Neural cell (in vitro differentiated cells): ENCODE data around the gene MYCT1. TPM values are rescaled to one million over a fixed set of nuclear protein-coding genes. Genes with fewer than 3 reads are reported as not detected.

ENCODE experiments used
- H2AFZ ChIP-seq: fragments of 200-600, 300-800 bp; sonication (generic), shearing (Covaris generic); 2 replicates; pipeline ENCODE4 v1.6.0; 2014; ENCODE audit warnings: low read depth, mild to moderate bottlenecking, antibody characterized with exemption, low read length, moderate library complexity
- H3F3A ChIP-seq: fragments of 200-600 bp; shearing (Covaris generic); 2 replicates; pipeline ENCODE4 v1.6.1; 2016; ENCODE audit warnings: mild to moderate bottlenecking, moderate library complexity, mixed read lengths, antibody characterized with exemption, low read length; ENCODE audit not compliant: insufficient read depth, poor library complexity, severe bottlenecking
- H3K27ac ChIP-seq: fragments of 200-600, 300-800 bp; sonication (generic), shearing (Covaris generic); 2 replicates; pipeline ENCODE4 v1.5.1; 2014; ENCODE audit warnings: mild to moderate bottlenecking, low read length, moderate library complexity
- H3K27me3 ChIP-seq: fragments of 300-800, 200-600 bp; sonication (generic), shearing (Covaris generic); 2 replicates; pipeline ENCODE4 v1.6.0; 2014; ENCODE audit warnings: mild to moderate bottlenecking, low read depth, low read length, moderate library complexity; ENCODE audit not compliant: insufficient read depth
- H3K36me3 ChIP-seq: fragments of 300-800, 200-600 bp; sonication (generic), shearing (Covaris generic); 2 replicates; pipeline ENCODE4 v1.5.1; 2014; ENCODE audit warnings: mild to moderate bottlenecking, antibody characterized with exemption, low read length, moderate library complexity; ENCODE audit not compliant: insufficient read depth
- H3K4me2 ChIP-seq: fragments of 300-800, 200-600 bp; sonication (generic), shearing (Covaris generic); 2 replicates; pipeline ENCODE4 v1.6.0; 2014; ENCODE audit warnings: mild to moderate bottlenecking, low read length
- H3K4me3 ChIP-seq: fragments of 300-800, 200-600 bp; sonication (generic), shearing (Covaris generic); 2 replicates; pipeline ENCODE4 v1.5.1; 2014; ENCODE audit warnings: mild to moderate bottlenecking, low read length, moderate library complexity
- H3K79me2 ChIP-seq: fragments of 200-600 bp; shearing (Covaris generic); replicated peaks from 2 replicates; pipeline ENCODE4 v1.6.0; 2014; ENCODE audit warnings: mild to moderate bottlenecking, low read length, moderate library complexity; ENCODE audit not compliant: insufficient read depth
- H3K9ac ChIP-seq: fragments of 300-800, 200-600 bp; sonication (generic), shearing (Covaris generic); 2 replicates; pipeline ENCODE4 v1.6.1; 2016; ENCODE audit warnings: mild to moderate bottlenecking, low read length, mixed read lengths
- H3K9me2 ChIP-seq: fragments of 200-600 bp; shearing (Covaris generic); 2 replicates; pipeline ENCODE4 v1.6.1; 2016; ENCODE audit warnings: mild to moderate bottlenecking, low read length, mixed read lengths; ENCODE audit not compliant: insufficient read depth
- H3K9me3 ChIP-seq: fragments of 200-600, 300-800 bp; sonication (generic), shearing (Covaris generic); 2 replicates; pipeline ENCODE4 v1.6.1; 2016; ENCODE audit warnings: mild to moderate bottlenecking, mixed run types, low read length, moderate library complexity, mixed read lengths
- H4K20me1 ChIP-seq: fragments of 200-600 bp; shearing (Covaris generic); 2 replicates; pipeline ENCODE4 v1.6.1; 2016; ENCODE audit warnings: mild to moderate bottlenecking, mixed run types; ENCODE audit not compliant: insufficient read depth
- CTCF ChIP-seq: fragments of 450-650 bp; IDR thresholded peaks from 2 replicates; pipeline ENCODE4 v1.5.1; 2014; ENCODE audit warnings: antibody characterized with exemption, mild to moderate bottlenecking, moderate library complexity; ENCODE audit not compliant: poor library complexity, severe bottlenecking
- EP300 ChIP-seq: fragments of 450-650 bp; conservative IDR thresholded peaks from 2 replicates; pipeline ENCODE4 v1.6.1; 2014; ENCODE audit warnings: antibody characterized with exemption, mild to moderate bottlenecking, moderate library complexity; ENCODE audit not compliant: poor library complexity, severe bottlenecking
- EZH2 ChIP-seq: fragments of 200-600, 300-800 bp; shearing (Covaris generic), sonication (generic); IDR thresholded peaks from 2 replicates; pipeline ENCODE4 v1.6.1; 2014; ENCODE audit warnings: antibody characterized with exemption, low read length, borderline replicate concordance, mild to moderate bottlenecking; ENCODE audit not compliant: insufficient read depth, poor library complexity, severe bottlenecking
- MXI1 ChIP-seq: fragments of 450-650 bp; conservative IDR thresholded peaks from 2 replicates; pipeline ENCODE4 v1.6.1; 2014; ENCODE audit warnings: antibody characterized with exemption, mild to moderate bottlenecking; ENCODE audit not compliant: poor library complexity, severe bottlenecking
- POLR2AphosphoS5 ChIP-seq: IDR thresholded peaks from 2 replicates; pipeline ENCODE4 v1.6.1; 2012
- RAD21 ChIP-seq: fragments of 450-650 bp; conservative IDR thresholded peaks from 2 replicates; pipeline ENCODE4 v1.6.1; 2014; ENCODE audit warnings: antibody characterized with exemption, mild to moderate bottlenecking, moderate library complexity
- REST ChIP-seq: IDR thresholded peaks from 2 replicates; pipeline ENCODE4 v1.6.1; 2012; ENCODE audit warnings: borderline replicate concordance
- SMC3 ChIP-seq: fragments of 450-650 bp; conservative IDR thresholded peaks from 2 replicates; pipeline ENCODE4 v1.6.1; 2014; ENCODE audit warnings: antibody characterized with exemption, mild to moderate bottlenecking, moderate library complexity; ENCODE audit not compliant: poor library complexity
- TAF1 ChIP-seq: IDR thresholded peaks from 2 replicates; pipeline ENCODE4 v1.6.1; 2012; ENCODE audit warnings: low read depth
- polyA plus RNA-seq: library from polyadenylated mRNA; depleted of rRNA; stranded (reverse); fragments of >200 nt; gene quantifications from 2 replicates; pipeline ENCODE4 v1.2.3, GENCODE V29; 2014

Gene MYCT1
- polyA plus RNA-seq, 1 donor from 2014 or later = not detected

GRCh38 chr6:152698692-152699091 is 995 bp downstream of the MYCT1 start:
- H3K9me3 ChIP-seq = no peaks in the 10 kb centered on the region
- H3K36me3 ChIP-seq = no peaks in the 10 kb centered on the region
- H4K20me1 ChIP-seq = no peaks in the 10 kb centered on the region
- no peak overlapping the region for H3K4me2 ChIP-seq
- H3K9ac ChIP-seq = no peak overlapping the region
- no peak for TF ChIP-seq TAF1
- TF ChIP-seq POLR2AphosphoS5 = no peak
- no peak for TF ChIP-seq SMC3
- no peak for TF ChIP-seq EZH2
- TF ChIP-seq EP300 = no peak
- no peak for TF ChIP-seq MXI1
- TF ChIP-seq REST = no peak
- TF ChIP-seq RAD21 = no peak
- TF ChIP-seq CTCF = no peak
- H3K79me2 ChIP-seq = no peaks in the 10 kb centered on the region
- H3K27me3 ChIP-seq = no peaks in the 10 kb centered on the region
- no peaks in the 10 kb centered on the region for H3F3A ChIP-seq
- H3K27ac ChIP-seq = no peak overlapping the region
- no peaks in the 10 kb centered on the region for H3K9me2 ChIP-seq
- H2AFZ ChIP-seq = no peak overlapping the region
- H3K4me3 ChIP-seq = no peak overlapping the region

- no peak overlapping the region for H2AFZ ChIP-seq
- H3K79me2 ChIP-seq = no peaks in the 10 kb centered on the region
Measured at GRCh38 chr6:152700427-152700826, 2.7 kb downstream of the MYCT1 start.

More at GRCh38 chr6:152700427-152700826, 2.7 kb downstream of the MYCT1 start:
- no peaks in the 10 kb centered on the region for H3F3A ChIP-seq
- H3K4me2 ChIP-seq = no peak overlapping the region
- no peak overlapping the region for H3K27ac ChIP-seq
- no peak overlapping the region for H3K9ac ChIP-seq
- TF ChIP-seq EP300 = no peak
- TF ChIP-seq RAD21 = no peak
- TF ChIP-seq CTCF = no peak
- TF ChIP-seq SMC3 = no peak
- no peak overlapping the region for H3K4me3 ChIP-seq
- no peaks in the 10 kb centered on the region for H4K20me1 ChIP-seq
- H3K9me2 ChIP-seq = no peaks in the 10 kb centered on the region
- no peaks in the 10 kb centered on the region for H3K9me3 ChIP-seq
- no peaks in the 10 kb centered on the region for H3K36me3 ChIP-seq
- no peaks in the 10 kb centered on the region for H3K27me3 ChIP-seq
